ENCODE measurements around the gene FAM13A. TPM values are rescaled to one million over a fixed set of nuclear protein-coding genes. Genes with fewer than 3 reads are reported as not detected.

FAM13A gene
- total and polyA plus RNA-seq, 2 of the 13 experiments (the other 11 are each of a cell fraction or from before 2014, with no cell fraction given) = 1.2 to 36.2 TPM

DNA sequence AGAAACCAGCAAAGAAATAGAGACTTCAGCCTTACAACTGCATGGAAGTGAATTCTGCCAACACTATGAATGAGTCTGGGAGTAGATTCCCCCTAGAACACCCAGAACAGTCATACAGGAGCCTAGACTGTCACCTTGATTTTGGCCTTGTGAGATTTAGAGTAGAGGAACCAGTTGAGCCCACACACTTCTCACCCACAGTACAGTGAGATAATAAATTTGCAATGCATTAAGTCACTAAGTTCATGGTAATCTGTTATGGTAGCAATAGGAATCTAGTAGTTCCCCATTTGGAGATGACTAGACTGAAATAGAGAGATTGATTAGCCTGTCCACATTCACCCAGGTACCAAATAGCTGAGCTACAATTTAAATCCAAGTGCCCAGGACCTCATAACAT lies 59.0 kb downstream of the FAM13A start:
- H3K36me3 ChIP-seq (replicated peaks in 1 of 2; ENCODE audit: control insufficient read depth in 1 of 2, insufficient read depth in 2 of 2, low read length in 2 of 2) = no peaks in the 10 kb centered on the region
- FAIRE-seq (no peak), ATAC-seq (no peak), DNase-seq (ENCODE audit: low spot score) (no peak)
- no peaks in the 10 kb centered on the region for H3K9me3 ChIP-seq (ENCODE audit: low read length)
- no TSS peak for BruUV-seq (replicated peaks)
- H3K27ac ChIP-seq (ENCODE audit: extremely low read length, insufficient read depth, low read length) = no peak overlapping the region
- ChIA-PET CTCF (ENCODE audit: low intra/inter-chr PET ratio, low total read pairs) (no interaction called here), POLR2A (no interaction called here)
- in situ Hi-C loops (cut with HindIII; ENCODE audit: extremely low pct_ligation_motif_present, low pct_unique_long_range_greater_than_20kb) = no loop called here
- H2AFZ ChIP-seq (ENCODE audit: low read length) = no peak overlapping the region
- H3K4me1 ChIP-seq (ENCODE audit: insufficient read depth, low read length) = peaks cover 25% of the 10 kb centered on the region
- TF ChIP-seq MLLT10 (CRISPR knock-in tag; IDR thresholded peaks at IDR 0.05) = no peak
- TF ChIP-seq HMG20A (CRISPR knock-in tag; IDR thresholded peaks at IDR 0.05; ENCODE audit: borderline replicate concordance) = no peak
- intact Hi-C loops (cut with micrococcal nuclease; ENCODE audit: unreplicated experiment) = no loop called here
- no peaks in the 10 kb centered on the region for H3K27me3 ChIP-seq (ENCODE audit: control insufficient read depth in 1 of 2, insufficient read depth in 2 of 2, low read length in 2 of 2)
- H3K79me2 ChIP-seq (ENCODE audit: insufficient read depth, low read length) = no peaks in the 10 kb centered on the region
- H3K4me3 ChIP-seq (replicated peaks in 1 of 3; ENCODE audit: insufficient read depth in 1 of 3, low read depth in 2 of 3, low read length in 3 of 3) = no peak overlapping the region
- no peak overlapping the region for H3K9ac ChIP-seq (ENCODE audit: insufficient read depth, low read depth, low read length)
- H3K4me2 ChIP-seq (ENCODE audit: low read depth, low read length) = no peak overlapping the region
- no peaks in the 10 kb centered on the region for H4K20me1 ChIP-seq (ENCODE audit: insufficient read depth, low read length)

GRCh38 chr4:88995874-88996273 lies 61.1 kb downstream of the FAM13A start:
- Histone ChIP-seq H3K4me2 (ENCODE audit: low read depth, low read length) (no peak overlapping the region), H3K4me3 (replicated peaks in 1 of 3; ENCODE audit: insufficient read depth in 1 of 3, low read depth in 2 of 3, low read length in 3 of 3) (no peak overlapping the region), H3K4me1 (ENCODE audit: insufficient read depth, low read length) (peaks cover 25% of the 10 kb centered on the region), H3K27ac (ENCODE audit: extremely low read length, insufficient read depth, low read length) (no peak overlapping the region), H3K9me3 (ENCODE audit: low read length) (no peaks in the 10 kb centered on the region), H4K20me1 (ENCODE audit: insufficient read depth, low read length) (no peaks in the 10 kb centered on the region), H3K27me3 (ENCODE audit: control insufficient read depth in 1 of 2, insufficient read depth in 2 of 2, low read length in 2 of 2) (no peaks in the 10 kb centered on the region), H3K79me2 (ENCODE audit: insufficient read depth, low read length) (no peaks in the 10 kb centered on the region), H3K36me3 (replicated peaks in 1 of 2; ENCODE audit: control insufficient read depth in 1 of 2, insufficient read depth in 2 of 2, low read length in 2 of 2) (no peaks in the 10 kb centered on the region), H3K9ac (ENCODE audit: insufficient read depth, low read depth, low read length) (no peak overlapping the region), H2AFZ (ENCODE audit: low read length) (no peak overlapping the region)
- DNase-seq (ENCODE audit: low spot score) (no peak), FAIRE-seq (no peak), ATAC-seq (no peak)
- intact Hi-C loops (cut with micrococcal nuclease; ENCODE audit: unreplicated experiment) (no loop called here), in situ Hi-C loops (cut with HindIII; ENCODE audit: extremely low pct_ligation_motif_present, low pct_unique_long_range_greater_than_20kb) (no loop called here)
- POLR2A ChIA-PET = no interaction called here
- CTCF ChIA-PET (ENCODE audit: low intra/inter-chr PET ratio, low total read pairs) = no interaction called here
- 83% methylated on average over 1 of the region's 1 CpG for WGBS (ENCODE audit: low lambda C conversion rate)
- BruUV-seq (replicated peaks) = no TSS peak
- no peak for TF ChIP-seq TFE3 (CRISPR knock-in tag; IDR thresholded peaks at IDR 0.05)
- no peak for TF ChIP-seq CREM (IDR thresholded peaks at IDR 0.05)
- no peak for TF ChIP-seq CREM (CRISPR knock-in tag; IDR thresholded peaks at IDR 0.05)
- no peak for TF ChIP-seq ADNP (CRISPR knock-in tag; IDR thresholded peaks at IDR 0.05)
- TF ChIP-seq SYNCRIP (IDR thresholded peaks at IDR 0.05; ENCODE audit: insufficient read depth, low read depth, low read length) = no peak
- no peak for TF ChIP-seq ZNF431 (CRISPR knock-in tag; IDR thresholded peaks at IDR 0.05; ENCODE audit: borderline replicate concordance, low read depth)
- TF ChIP-seq LCORL (IDR thresholded peaks at IDR 0.05) = no peak
- TF ChIP-seq LCORL (CRISPR knock-in tag; IDR thresholded peaks at IDR 0.05) = no peak
- TF ChIP-seq, protein P1, sequence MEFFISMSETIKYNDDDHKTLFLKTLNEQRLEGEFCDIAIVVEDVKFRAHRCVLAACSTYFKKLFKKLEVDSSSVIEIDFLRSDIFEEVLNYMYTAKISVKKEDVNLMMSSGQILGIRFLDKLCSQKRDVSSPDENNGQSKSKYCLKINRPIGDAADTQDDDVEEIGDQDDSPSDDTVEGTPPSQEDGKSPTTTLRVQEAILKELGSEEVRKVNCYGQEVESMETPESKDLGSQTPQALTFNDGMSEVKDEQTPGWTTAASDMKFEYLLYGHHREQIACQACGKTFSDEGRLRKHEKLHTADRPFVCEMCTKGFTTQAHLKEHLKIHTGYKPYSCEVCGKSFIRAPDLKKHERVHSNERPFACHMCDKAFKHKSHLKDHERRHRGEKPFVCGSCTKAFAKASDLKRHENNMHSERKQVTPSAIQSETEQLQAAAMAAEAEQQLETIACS (CRISPR knock-in tag; IDR thresholded peaks at IDR 0.05) = no peak
- TF ChIP-seq DMTF1 (CRISPR knock-in tag; IDR thresholded peaks at IDR 0.05) = no peak
- no peak for TF ChIP-seq ATF4 (CRISPR knock-in tag; IDR thresholded peaks at IDR 0.05)
